ENCODE data around the gene IL26. TPM values are rescaled to one million over a fixed set of nuclear protein-coding genes. Genes with fewer than 3 reads are reported as not detected.

IL26 gene
- total RNA-seq = under 0.01 TPM in 1 of 2 replicates, not detected in the other

DNA sequence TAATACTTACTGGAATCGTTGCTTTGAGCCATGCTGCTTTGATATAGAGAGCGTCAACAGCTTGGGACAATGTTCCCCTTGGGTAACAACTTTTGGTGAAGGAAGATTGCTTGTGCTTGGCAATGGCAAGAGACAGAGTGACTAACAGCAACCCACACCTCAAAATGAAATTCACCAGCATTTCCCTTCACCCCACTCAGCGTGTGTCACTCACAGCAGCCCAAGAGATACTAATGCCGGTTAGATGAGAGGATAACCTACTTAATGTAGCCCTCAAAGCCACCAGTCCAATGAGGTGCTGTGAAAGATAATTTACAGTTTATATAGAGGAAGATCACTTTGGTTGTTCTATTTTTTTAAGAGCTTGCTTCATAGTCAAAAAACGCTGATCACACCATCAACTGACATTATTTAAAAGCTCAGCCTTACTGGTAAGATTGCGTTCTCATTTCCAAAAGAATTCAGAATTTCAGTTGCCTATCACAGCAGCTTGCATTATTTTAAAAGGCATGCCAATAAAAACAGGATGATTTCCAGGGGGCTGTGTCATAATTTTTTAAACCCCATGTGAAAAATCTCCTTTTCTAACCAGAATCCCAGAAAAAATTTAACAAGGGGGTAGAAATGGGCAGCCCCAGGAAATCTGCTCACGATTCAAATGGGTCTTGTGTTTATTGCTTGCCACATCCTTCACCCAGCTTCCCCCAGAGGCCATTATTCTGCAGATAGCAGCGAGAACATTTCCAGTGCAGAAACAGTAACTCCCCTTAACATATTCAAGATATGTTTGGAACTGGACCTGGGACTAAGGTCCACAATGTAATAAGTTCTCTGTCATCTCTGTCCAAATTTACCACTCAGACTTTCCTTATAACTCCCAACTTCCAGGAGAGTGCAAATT, at the start of gene IL26:
Gene IL26 (minus strand): TSS at position 235 of the 901 bp plus-strand sequence. CDS start 54 bp downstream, at position 181.

GRCh38 chr12:68253504-68253903, 27.9 kb upstream of the IL26 start, which contains the start of gene IL22:
Gene IL22 (minus strand): TSS chr12:68253604. CDS start chr12:68253448, 156 bp downstream.

DNA sequence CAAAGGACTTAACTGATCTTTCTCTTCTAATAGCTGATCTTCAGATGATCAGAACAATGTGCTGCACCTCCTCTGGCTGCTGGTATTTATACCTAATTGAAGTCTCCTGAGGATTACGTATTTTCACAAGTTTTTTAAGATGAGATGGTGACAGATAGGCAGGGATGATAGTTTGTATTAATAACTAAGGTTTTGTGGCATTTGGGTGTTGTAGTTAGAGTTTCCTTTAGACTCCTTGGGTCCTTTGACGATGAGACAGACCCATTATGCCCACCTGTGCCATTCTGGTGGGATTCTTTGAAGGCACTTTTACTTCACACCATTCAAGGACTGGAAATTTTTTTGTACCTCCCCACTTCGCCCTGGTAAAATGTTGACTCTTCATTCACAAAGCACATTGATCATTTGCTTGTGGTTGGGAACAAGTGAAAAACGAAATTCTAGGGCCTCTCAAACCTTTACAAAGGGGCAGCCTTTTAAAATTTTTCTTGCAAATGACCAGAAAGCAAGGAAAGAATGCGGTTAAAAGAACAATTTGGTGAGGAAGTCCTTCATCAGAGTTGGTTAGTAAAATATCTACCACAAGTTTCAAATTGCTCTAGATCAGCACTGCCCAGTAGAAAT, 65.8 kb downstream of the IL26 start, which contains the start of gene IFNG:
Gene IFNG (minus strand): TSS at position 60 of the 624 bp plus-strand sequence. CDS start 125 bp downstream, outside the sequence.

Other genes with a start within 250 kb of the IL26 start
- gene IFNG-AS1, start 236.4 kb downstream of the IL26 start, total RNA-seq = not detected in 2 replicates
- gene IFNG, start 66.1 kb downstream of the IL26 start, total RNA-seq = not detected in 2 replicates
- gene IL22, start 27.8 kb upstream of the IL26 start, total RNA-seq = not detected in 2 replicates
- 9.2 and 15.5 TPM in 2 replicates for gene MDM1, start 106.6 kb upstream of the IL26 start, total RNA-seq